ENCODE data around the gene SERTM1. TPM values are rescaled to one million over a fixed set of nuclear protein-coding genes. Genes with fewer than 3 reads are reported as not detected.

The SERTM1 gene
- total RNA-seq, 1 donor from 2014 or later: 0.22 TPM

DNA sequence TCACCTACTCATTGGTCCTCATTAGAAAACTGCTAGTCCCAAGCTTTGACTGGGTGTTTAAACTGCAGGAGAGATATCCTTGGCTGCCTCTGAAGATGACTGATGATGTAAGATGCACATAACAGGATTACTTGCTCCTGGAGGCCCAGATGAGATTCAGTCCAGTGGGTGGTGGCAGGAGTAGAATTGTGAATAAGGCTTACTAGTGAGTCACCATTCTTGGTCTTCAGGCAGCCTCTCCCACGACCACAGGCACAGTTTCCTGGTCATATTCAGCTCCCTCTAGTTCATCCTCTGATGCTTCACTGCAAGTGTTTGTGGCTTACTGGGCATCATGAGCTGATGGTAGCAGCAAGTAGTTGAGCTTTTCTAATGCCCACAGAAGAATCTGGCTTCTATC lies 12.1 kb downstream of the SERTM1 start:
- H3K4me1 Mint-ChIP-seq (ENCODE audit: low read depth): peaks cover 3% of the 10 kb centered on the region
- no peak overlapping the region for H3K27ac Mint-ChIP-seq
- no peak for TF ChIP-seq CTCF (IDR thresholded peaks at IDR 0.05; ENCODE audit: unreplicated experiment)
- peaks cover 12% of the 10 kb centered on the region for H3K27me3 Mint-ChIP-seq
- no peaks in the 10 kb centered on the region for H3K9me3 Mint-ChIP-seq (ENCODE audit: low read depth)
- H3K4me3 Mint-ChIP-seq (ENCODE audit: low read depth): no peak overlapping the region
- no peaks in the 10 kb centered on the region for H3K36me3 Mint-ChIP-seq (ENCODE audit: insufficient read depth)
- no peak for DNase-seq (ENCODE audit: low spot score, unreplicated experiment)

DNA sequence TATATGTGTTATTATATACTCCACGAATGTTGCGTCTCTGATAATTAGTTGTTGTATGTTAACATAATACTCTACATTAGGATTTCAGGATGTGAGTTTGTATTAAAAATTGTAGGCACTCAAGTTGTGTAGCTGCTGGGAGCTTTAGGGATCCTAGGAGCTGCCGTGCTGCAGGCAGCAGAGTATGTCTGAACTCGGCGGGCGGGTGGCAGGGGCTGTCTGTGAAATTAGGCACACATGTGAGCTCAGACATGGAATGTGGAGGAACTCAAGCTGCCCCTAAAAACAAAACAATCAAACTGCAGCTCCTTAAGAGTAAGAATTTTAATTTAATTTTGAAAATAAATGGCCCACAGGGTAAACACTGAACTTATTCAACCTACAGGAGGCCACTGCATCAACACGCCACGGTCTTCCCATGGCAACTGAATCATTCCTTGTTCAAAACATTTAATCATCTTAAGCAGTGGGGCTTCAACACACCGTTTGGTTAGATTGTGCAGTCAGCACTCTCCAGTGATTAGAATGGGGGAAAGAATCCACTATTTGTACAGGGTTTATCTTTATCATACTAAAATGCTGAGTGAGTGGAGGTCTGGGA lies 22.7 kb downstream of the SERTM1 start:
- DNase-seq (ENCODE audit: low spot score, unreplicated experiment): no peak
- H3K27me3 Mint-ChIP-seq: peaks cover 20% of the 10 kb centered on the region
- no peak overlapping the region for H3K4me3 Mint-ChIP-seq (ENCODE audit: low read depth)
- no peak overlapping the region for H3K27ac Mint-ChIP-seq
- H3K9me3 Mint-ChIP-seq (ENCODE audit: low read depth): no peaks in the 10 kb centered on the region
- no peaks in the 10 kb centered on the region for H3K4me1 Mint-ChIP-seq (ENCODE audit: low read depth)
- H3K36me3 Mint-ChIP-seq (ENCODE audit: insufficient read depth): no peaks in the 10 kb centered on the region
- no peak for TF ChIP-seq CTCF (IDR thresholded peaks at IDR 0.05; ENCODE audit: unreplicated experiment)

DNA sequence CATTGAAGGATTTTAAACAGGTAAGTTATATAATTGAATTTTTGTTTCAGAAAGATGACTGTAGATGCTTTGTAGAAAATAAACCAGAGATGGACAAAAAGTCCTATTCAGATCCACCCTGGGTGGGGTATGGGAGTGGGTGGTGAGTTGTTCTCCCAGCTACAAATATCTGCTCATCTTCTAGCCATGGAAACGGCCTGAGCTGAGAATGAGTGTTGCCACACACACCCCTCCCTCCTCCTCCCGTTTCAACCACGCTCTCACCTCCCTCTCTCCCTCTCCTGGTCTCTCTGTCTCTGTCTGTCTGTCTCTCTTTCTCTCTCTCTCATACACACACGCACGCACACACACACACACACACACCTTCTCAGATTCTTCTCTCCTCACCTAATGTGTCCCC lies 26.4 kb downstream of the SERTM1 start:
- H3K36me3 Mint-ChIP-seq (ENCODE audit: insufficient read depth): no peaks in the 10 kb centered on the region

GRCh38 chr13:36706755-36707154 lies 32.9 kb downstream of the SERTM1 start:
- TF ChIP-seq CTCF (IDR thresholded peaks at IDR 0.05; ENCODE audit: unreplicated experiment): no peak
- Mint-ChIP-seq H3K36me3 (ENCODE audit: insufficient read depth) (no peaks in the 10 kb centered on the region), H3K9me3 (ENCODE audit: low read depth) (no peaks in the 10 kb centered on the region), H3K27ac (no peak overlapping the region), H3K27me3 (peaks cover 2% of the 10 kb centered on the region), H3K4me1 (ENCODE audit: low read depth) (no peaks in the 10 kb centered on the region), H3K4me3 (ENCODE audit: low read depth) (no peak overlapping the region)
- DNase-seq (ENCODE audit: low spot score, unreplicated experiment): no peak

More for the DNA sequence above, 26.4 kb downstream of the SERTM1 start:
- no peak for TF ChIP-seq CTCF (IDR thresholded peaks at IDR 0.05; ENCODE audit: unreplicated experiment)
- Mint-ChIP-seq H3K4me3 (ENCODE audit: low read depth) (no peak overlapping the region), H3K27me3 (peaks cover 4% of the 10 kb centered on the region), H3K27ac (no peak overlapping the region), H3K4me1 (ENCODE audit: low read depth) (no peaks in the 10 kb centered on the region), H3K9me3 (ENCODE audit: low read depth) (no peaks in the 10 kb centered on the region)
- DNase-seq (ENCODE audit: low spot score, unreplicated experiment): no peak

GRCh38 chr13:36709136-36709890 lies 35.5 kb downstream of the SERTM1 start:
- TF ChIP-seq CTCF (IDR thresholded peaks at IDR 0.05; ENCODE audit: unreplicated experiment): no peak
- Mint-ChIP-seq H3K27ac (no peak overlapping the region), H3K4me3 (ENCODE audit: low read depth) (no peak overlapping the region)

More at GRCh38 chr13:36709136-36709890, 35.5 kb downstream of the SERTM1 start:
- no peak for DNase-seq (ENCODE audit: low spot score, unreplicated experiment)
- H3K27me3 Mint-ChIP-seq: peaks cover 3% of the 10 kb centered on the region
- no peaks in the 10 kb centered on the region for H3K36me3 Mint-ChIP-seq (ENCODE audit: insufficient read depth)
- no peaks in the 10 kb centered on the region for H3K9me3 Mint-ChIP-seq (ENCODE audit: low read depth)
- H3K4me1 Mint-ChIP-seq (ENCODE audit: low read depth): no peaks in the 10 kb centered on the region

All from progenitor cell of endocrine pancreas (in vitro differentiated cells).